M059J (cell line): ENCODE results near the gene AUTS2. TPM values are rescaled to one million over a fixed set of nuclear protein-coding genes. Genes with fewer than 3 reads are reported as not detected.

Source experiments
- DNase-seq: peaks from one replicate; pipeline ENCODE4 v3.0.0-alpha.2; 2012; ENCODE audit warnings: low read depth
- total RNA-seq: library from RNA; depleted of rRNA; stranded (reverse); fragments of >200 nt; shearing (Covaris generic); gene quantifications from 2 replicates; pipeline ENCODE4 v1.2.3, GENCODE V29; 2014

The AUTS2 gene
- total RNA-seq, 1 experiment from 2014 or later: 6.9 TPM

DNA sequence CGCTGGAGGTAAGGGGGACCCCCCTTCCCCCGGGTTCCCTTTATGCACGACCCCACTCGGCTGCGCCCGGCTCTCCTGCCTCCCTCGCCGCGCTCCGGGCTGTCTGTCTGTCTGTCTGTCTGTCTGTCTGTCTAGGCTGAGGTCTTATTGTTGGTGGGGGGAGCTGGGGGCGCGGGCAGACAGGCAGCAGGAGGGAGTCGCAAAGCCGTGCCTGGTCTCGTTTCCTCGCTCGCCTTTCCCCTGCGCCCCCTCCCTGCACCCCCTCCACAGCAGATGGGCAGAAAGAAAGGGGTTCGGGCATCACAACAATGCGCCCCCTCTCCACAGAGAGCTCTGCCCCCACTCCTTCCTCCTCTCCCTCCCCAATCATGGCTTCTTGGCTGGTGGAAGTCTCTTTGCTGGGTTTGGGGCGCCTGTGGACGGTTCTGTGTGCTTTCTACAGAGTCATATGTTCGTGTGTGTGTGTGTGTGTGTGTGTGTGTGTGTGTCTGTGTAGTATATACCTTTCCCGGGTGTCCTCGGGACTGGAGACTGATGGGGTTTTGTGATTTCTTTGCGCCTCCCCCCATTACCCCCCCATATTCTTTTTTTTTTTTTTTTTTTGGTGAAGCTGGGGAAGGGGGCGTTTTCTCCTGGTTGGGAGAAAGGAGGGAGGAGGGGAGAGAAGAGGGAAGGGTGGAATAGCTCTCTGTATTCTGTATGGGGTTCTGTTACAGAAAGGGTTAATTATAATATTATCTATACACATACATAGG lies 1.9 kb downstream of the AUTS2 start:
- no peak for DNase-seq

GRCh38 chr7:69600710-69601519 lies 2.6 kb downstream of the AUTS2 start:
- no peak for DNase-seq

GRCh38 chr7:69602522-69602921 lies 4.2 kb downstream of the AUTS2 start:
- DNase-seq: no peak

GRCh38 chr7:69603351-69603750 lies 5.1 kb downstream of the AUTS2 start:
- DNase-seq: no peak

- DNase-seq: no peak
Observed at GRCh38 chr7:69603937-69604494, 5.7 kb downstream of the AUTS2 start.

DNA sequence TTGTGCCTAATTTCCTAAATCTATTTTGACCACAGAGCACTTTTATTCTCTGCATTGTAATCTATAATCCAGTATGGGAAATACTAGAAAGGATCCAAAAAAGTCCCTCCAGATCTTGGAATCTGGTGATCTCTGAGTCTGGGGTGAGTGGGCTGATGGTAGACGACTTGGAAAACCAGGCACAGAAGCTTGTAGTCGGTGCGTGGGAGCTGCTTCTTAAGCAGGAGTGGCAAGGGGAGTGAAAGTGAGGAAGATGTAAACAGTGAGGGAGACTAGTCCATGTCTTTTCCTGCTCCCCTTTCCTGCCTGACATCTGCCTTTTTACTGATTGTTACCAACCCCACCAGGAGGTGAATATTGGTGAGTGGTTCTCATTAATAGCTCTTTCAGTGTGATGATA lies 6.8 kb downstream of the AUTS2 start:
- no peak for DNase-seq

- no peak for DNase-seq
Observed at GRCh38 chr7:69605546-69605945, 7.3 kb downstream of the AUTS2 start.

DNA sequence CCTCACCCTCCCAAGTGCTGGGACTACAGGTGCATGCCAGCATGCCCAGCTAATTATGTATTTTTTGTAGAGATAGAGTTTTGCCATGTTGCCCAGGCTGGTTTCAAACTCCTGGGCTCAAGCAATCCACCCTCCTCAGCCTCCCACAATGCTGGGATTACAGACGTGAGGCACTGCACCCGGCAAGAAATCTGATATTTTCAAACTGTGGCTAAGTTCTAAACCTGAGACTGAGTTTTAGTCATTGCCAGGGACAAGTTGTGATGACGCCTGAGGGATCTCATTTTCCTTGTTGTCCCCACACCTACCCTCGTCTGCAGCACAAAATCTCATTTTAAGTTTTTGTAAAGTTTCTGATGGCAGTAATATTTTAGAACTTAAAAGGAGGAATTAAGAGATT lies 9.8 kb downstream of the AUTS2 start:
- no peak for DNase-seq

- DNase-seq: no peak
Observed at GRCh38 chr7:69608878-69609277, 10.6 kb downstream of the AUTS2 start.

DNA sequence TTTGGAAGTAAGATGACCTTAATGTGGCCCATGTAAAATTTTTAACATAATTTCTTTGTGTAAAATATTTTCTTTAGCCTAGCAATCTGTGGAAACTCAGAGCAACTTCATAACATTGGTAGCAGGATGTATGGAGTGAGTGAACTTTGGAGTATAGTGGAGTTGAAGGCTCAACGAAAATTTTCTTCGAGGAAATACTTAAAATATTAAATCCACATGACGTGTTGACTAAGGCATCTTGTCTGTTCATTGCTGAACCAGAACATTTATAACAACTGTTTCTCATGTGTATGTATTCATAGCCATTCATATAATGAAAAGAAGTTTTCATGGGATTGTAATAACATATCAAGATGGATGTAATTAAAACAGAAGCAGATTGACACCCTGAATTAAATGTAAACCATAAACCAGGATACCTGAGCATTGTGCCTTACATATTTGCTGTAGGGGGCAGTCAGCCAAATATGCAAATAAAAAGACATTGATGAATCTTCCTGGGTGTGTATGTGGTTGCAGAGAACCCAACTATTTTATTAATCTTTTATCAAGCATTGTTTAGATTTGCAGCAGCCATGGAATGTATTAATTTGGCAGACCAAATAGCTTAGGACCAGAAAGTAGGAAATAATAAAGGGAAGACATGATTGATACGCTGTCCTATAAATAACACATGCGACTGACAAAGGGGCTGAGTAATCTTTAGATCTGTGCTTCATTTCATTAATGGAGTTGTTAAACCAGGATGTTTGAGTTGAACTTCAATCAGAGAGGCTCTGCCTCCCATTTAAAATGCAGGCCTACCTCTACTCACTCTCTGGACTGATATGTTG lies 11.5 kb downstream of the AUTS2 start:
- no peak for DNase-seq

DNA sequence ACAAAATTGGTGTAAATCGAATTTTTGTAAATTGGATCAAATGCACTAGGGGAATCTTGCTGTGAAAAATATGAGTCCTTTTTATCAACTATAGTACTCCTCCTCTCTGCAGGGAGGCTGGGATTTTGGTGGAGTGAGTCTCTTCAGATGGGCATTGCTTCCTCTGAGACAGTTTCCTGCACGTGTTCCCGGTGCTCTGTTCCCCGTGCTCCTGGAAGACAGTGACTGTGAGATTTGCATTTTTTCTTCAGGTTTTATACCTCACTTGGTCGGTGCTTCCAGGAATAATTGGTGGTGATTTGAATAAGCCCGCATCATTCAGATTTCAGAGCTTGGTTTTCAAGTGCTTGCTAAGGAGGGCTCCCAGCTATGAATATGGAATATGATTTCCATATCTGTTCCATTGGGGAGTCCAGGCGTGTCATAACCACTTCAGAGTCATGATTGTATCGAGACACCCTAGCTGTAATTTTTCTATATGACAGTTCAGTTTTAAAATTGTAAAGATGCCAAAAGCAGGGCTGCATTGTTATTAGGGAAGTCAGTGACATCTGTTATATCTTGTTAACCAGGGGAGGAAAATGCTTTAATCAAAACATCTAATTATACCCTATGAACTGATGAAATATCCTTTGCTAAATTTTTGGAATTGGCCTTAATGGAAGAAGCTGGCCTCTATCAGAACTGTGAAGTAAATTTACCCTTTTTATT lies 12.3 kb downstream of the AUTS2 start:
- no peak for DNase-seq

- no peak for DNase-seq
Observed at GRCh38 chr7:69612981-69613380, 14.7 kb downstream of the AUTS2 start.

DNA sequence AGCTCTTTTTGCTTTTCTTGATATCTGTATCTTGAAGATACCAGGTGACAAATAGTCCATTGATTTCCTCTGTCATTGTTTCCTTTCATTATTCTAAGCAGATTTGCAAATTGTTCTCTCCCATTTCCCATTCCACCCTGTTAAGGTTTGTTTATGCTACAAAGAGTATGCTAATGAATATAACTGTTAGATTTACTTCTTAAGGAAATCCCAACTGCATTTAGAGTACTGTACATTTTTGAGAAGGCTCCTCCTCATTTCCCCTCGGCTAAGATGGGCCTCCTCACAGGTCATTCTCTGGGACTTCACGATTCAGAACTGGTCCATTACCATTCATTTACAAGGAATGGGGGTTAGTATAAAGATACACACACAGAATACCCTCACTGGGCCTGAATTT lies 15.6 kb downstream of the AUTS2 start:
- no peak for DNase-seq

- no peak for DNase-seq
Observed at GRCh38 chr7:69615685-69616084, 17.4 kb downstream of the AUTS2 start.

GRCh38 chr7:69617364-69617763 lies 19.1 kb downstream of the AUTS2 start:
- no peak for DNase-seq

DNA sequence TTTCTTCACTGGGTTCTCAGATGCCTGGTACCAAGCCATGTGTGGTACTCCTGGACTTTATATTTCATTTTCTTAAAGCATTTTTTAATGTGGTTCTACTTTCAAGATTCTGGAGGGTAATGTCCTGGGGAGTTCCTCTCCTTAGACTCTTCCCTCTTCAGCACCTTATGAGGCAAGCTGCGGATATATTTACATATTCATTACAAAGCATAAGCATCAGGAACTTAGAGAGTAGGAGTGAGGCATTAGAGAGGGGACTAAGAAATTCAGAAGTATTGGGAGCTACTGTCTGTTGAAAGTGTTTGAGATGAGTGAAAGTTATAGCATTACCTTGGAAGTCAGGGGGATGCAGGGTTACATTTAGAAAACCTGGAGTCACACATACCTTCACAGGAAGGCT lies 20.8 kb downstream of the AUTS2 start:
- no peak for DNase-seq

DNA sequence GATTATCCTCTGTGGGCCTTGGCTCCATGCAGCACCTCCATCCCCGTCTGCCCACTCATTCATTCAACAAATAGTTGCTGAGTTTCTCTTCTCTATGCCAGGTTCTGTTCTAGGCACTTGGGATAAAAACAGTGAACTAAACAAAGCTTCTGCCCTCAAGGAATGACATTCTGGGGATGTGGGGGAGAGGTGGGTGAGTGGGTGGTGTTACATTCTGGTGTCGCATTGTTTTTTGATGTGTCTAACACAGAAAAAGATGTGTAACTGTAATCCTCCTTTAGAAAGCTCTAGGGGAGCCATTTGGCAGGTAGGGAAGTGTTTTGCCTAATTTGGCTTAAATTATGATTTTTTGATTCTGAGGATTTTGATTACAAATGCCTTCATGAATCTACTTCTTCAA lies 21.4 kb downstream of the AUTS2 start:
- no peak for DNase-seq

- peak; percentile 60 for DNase-seq
Observed at GRCh38 chr7:69620063-69620462, 21.8 kb downstream of the AUTS2 start.

DNA sequence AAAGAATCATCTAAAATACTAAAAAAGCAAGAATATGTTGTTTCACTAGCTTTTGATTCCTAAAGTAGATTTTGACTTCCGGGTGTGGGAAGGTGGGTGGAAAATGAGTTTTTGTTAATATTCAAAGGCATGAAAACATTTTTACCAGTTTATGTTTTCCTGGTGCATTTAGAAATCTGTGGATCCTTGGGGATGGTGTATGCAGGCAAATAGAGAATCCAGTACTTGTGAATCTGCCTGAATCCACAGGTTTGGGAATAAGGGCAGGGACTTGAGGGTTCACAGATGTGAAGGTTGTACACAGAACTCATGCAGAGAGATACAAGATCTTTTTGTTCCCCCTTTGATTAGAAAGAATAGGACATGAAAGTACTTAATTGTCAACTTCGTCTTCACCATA lies 22.4 kb downstream of the AUTS2 start:
- DNase-seq: no peak

GRCh38 chr7:69622014-69622835 lies 23.9 kb downstream of the AUTS2 start:
- no peak for DNase-seq

DNA sequence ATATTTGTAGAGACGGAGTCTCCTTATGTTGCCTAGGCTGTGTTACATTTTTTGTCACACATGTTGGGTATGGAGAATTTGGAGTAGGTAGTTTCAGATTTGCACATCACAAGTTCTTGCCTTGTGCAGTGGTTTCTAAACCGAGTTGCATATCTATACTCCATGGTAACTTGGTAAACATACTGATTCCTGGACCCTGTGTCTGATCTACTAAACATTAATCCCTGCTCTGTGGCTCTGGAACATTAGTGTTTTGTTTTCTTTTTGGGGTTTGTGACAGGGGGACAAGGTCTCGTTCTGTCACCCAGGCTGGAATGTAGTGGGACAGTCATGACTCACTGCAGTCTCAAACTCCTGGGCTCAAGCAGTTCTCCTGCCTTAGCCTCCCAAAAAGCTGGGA lies 24.7 kb downstream of the AUTS2 start:
- DNase-seq: peak; percentile 51
